ENCODE measurements around the gene CYB5R3. TPM values are rescaled to one million over a fixed set of nuclear protein-coding genes. Genes with fewer than 3 reads are reported as not detected.
"Not testable (repeated sequence)": the region's sequence is repeated elsewhere in the genome, so short reads cannot be mapped to it uniquely, and the experiment has no call there.

Gene CYB5R3
- total RNA-seq, 1 experiment from 2014 or later: 80.4 TPM

DNA sequence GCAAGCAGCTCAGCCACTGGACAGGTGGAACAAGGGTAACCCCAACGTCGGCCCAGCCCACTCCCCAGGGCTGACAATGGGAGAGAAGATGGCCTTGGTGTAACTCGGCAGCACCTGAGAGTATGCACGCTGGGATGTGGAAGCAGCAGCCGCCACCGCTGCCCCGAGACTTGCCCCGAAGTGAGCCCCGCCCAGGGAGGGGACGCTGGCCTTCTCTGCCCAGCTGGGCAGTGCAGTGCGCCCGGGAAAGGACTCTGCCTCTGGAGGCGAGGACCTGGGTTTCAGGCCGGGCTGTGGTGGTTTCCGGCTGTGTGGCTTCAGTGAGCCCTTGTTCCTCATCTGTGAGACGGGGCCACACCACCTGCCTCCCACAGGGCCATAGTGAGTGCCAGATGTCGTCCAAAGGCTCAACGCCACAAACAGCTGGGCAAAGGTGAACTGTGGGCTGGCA is 25.9 kb downstream of the CYB5R3 start:
- DNase-seq (ENCODE audit: low read depth): no peak

DNA sequence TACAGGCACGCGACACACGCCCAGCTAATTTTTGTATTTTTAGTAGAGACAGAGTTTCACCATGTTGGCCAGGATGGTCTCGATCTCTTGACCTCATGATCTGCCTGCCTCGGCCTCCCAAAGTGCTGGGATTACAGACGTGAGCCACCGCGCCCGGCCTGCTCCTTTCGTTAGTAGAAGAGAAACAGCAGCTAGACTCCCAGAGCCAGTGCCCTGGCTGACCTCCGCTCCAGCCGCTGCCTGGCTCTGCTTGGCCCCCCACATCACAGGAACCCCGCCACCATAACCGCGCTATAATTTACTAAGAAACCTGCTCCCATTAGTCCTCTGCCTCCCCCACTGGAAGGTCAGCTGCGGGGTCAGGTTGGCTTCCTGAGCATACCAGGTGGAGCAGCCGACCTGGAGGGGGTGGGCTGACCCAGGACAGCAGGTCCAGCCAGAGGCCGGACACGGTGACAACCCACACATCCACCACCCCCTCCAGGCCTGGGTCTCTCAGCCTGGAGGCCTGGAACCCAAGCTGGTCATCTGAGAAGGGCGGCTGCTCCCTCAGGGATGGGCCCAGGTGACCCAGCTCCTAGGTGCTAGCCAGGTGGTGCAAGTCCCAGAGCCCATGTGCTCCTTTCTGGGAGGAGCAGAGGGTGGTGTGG is 27.0 kb downstream of the CYB5R3 start:
- DNase-seq (ENCODE audit: low read depth): no peak

DNA sequence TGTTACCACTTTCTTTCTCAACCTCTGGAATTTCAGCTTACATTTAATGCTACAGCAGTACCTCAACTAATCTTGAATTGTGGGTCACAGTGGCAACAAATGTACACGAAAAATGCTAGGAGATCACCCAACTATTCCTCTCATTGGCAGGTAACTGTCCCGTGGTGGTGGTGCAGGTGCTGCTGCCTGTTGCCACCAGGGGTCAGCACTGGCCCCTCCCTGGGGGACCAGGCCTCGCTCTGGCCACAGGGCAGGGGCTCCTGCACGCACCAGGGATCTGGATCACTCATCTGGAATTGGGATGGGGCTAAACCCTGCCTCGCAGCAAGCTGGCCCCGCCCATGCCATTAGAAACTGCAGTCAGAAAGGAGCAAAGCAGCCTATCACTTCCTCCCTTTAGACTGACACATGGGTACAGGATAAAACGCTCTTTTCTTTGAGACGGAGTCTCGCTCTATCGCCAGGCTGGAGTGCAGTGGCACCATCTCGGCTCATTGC is 27.6 kb downstream of the CYB5R3 start:
- DNase-seq (ENCODE audit: low read depth): peak; percentile 46

DNA sequence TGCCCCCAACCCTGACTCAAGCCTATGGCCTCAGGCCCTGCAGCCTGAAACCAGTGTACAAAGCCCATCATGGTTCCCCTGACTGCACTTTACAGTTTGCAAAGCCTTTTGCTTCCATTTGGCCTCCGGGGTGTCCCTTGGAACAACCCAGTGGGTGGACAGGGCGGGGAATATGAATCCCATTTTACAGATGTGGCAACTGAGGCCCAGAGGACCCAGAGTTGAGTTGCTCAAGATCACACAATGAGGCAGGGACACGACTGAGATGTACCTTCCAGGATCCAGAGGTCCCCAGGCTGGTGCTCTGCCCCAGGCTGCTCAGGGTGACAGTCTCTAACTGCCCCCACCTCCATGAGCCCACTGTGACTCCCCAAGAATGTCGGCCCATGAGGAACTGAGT is 29.1 kb downstream of the CYB5R3 start:
- no peak for DNase-seq (ENCODE audit: low read depth)

DNA sequence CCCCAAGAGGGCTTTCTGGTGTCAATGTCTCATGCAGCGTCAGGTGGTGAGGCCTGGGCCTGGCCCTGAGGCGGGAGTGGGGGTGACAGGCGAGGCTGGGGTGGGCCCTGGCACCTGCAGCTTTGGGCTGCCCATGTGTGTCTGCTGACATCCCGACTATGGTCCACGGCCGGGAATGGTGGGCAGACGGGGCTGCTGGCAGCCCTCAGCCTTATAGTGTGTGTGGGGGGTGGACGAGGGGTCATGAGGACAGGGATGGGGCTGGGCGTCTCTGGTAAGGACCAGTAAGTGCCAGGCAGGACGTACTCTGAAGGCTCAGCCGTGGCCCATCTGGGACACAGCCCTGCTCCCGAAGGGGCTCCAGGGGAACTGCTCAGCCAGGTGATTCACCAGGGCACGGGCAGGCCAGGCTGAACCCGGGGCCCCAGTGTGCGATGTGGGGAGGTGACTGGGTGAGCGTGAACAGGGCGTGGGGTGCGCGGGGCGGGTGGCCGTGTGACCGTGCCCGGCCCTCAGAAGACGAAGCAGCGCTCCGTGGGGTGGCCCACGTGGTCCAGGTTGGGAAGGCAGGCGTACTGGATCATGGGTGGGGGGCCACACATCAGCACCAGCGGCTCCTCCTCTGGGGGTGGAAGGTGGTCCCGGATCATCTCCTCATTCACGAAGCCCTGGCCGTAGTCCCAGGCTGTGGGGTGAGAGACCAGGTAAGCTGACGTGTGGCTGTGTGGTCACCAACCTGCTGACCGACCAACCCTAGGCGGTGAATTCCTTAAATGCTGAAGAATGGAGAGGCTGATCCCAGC is 29.7 kb downstream of the CYB5R3 start:
- no peak for DNase-seq (ENCODE audit: low read depth)

DNA sequence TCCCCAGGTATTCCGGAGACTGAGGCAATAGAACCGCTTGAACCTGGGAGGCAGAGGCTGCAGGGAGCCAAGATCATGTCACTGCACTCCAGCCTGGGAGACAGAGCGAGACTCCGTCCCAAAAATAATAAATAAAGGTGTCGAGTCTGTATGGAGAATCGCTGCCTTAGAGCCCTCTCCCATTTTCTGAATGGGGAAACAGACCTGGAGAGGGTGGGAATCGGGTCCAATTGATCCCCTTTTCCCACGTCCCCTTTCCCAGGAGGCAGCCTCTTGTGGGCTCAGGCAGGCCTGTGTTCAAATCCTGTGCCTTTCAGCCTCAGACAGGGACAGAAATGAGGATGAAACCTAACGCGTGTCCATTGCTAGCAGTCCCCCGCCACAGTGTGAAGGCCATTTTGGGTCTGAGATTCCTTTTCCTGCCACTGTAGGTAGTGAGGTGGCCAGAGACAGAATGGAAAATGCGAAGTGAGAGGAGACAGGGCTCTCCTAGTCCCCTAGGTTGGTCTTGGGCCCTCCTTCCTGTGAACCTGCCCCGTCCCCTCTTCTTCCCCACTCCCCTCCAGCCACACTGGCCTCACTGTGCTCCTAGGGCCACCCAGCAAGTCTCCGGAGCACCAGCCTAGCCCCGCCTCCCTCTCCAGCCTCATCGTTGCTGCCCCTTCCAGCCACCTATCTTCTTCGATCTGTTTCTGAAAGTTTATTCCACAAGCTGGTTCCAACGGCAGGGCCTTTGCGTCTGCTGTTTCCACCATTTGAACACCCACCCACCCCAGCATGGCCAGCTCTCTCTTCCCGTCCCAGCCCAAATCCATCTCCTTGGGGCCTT is 31.8 kb downstream of the CYB5R3 start:
- no peak for DNase-seq (ENCODE audit: low read depth)

DNA sequence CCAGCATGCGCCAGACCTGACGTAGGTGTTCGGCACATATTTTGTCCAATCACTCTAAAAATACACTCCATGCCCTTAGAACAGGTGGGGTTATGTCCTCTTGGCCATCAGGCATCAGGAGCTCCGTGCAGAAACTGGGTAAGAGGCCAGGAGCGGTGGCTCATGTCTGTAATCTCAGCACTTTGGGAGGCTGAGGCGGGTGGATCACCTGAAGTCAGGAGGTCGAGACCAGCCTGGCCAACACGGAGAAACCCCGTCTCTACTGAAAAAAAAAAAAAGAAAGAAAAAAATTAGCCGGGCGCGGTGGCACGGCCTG is 33.4 kb downstream of the CYB5R3 start:
- DNase-seq (ENCODE audit: low read depth): not testable (repeated sequence)

DNA sequence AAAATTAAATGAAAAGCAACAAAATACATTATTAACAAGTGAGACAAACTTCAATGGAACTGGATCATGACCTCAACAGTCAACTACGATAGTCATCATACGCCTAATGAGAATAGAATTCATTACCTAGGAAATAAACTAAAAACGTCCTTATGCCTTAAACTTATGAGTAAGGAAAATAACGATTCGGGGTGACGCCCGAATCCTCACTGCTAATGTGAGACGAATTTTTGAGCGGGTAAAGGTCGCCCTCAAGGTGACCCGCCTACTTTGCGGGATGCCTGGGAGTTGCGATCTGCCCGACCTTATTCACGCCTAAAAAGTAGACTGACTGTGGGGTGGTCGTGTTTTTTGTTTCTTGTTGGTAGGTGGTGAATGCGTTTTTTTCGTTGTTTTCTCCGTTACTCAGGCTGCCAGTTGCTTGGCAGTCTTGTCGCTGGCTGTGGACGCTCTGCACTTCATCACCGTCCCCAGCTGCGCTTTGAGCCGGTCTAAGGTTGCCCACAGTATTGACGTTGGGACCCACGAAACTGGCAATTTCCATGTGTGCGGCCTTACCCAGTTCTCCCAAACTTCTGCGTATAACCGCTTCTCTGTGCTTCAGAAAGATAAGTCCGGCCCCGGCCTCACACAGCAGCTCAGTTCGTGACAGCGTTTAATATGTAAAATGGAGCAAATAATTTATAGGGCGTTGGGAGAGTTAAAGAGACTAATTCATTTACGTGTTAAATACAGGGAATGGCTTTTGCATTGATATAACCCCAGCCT is 33.9 kb downstream of the CYB5R3 start:
- DNase-seq (ENCODE audit: low read depth): peak; percentile 98

DNA sequence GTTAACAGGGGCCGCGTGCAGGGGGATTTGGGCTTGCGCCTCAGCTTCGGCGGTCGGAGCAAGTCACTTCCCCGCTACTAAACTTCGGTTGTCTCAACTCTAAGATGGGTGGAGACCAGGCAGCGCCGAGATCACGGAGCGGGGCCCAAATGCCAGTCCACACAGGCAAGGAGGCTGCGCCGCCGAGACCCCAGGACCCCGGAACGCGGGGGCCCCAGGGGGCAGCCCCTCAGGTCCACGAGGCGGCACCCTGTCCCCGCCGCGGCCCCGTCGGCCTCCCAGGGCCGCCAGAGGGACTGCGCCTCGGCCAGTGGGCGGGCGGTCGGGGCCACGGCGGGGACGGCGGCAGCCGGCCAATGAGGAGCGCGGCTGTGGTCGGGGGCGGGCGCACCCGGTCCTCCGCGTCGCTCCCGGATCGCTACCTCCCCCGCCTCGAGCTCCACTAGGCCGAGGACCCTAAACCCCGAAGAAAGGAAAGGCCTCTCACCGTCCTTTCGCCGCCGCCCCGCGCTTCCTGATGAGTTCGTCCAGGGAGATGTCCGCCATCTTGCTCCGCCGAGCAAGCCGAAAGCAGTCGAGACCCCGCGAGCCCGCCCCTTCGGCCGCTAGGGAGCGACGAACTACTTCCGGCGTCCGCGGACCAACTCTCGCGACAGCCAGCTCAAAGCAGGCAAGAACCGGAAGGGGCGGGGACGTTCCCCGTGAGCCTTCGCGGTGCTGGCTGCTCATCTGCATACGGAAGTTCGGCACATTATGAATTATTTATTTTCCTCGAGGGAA is 34.7 kb downstream of the CYB5R3 start, which contains the start of gene POLDIP3:
POLDIP3 (minus strand) TSS at position 572 of the 780 bp plus-strand sequence; CDS start at position 546, 26 bp downstream.
- peak; percentile 92 for DNase-seq (ENCODE audit: low read depth)

DNA sequence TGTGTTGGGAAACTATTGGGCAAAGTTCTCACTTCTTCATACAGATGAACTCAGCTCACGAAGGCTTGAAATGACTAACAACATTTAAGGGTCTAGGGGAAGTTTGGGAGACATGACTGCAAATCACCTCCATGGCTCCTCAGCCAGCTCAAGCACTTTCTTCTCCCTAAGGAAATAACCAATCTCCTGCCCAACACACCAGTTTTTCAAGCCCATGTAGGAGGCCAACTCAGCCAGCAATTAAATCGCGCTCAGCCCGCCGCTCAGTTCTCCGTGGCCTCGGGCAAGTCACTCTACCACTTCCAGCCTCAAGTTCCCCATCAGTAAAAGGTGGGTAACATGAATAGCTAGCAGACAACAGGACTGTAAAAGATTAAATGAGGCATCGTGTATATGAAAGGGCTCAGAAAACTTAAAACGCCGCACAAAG is 35.3 kb downstream of the CYB5R3 start:
- DNase-seq (ENCODE audit: low read depth): peak; percentile 38

DNA sequence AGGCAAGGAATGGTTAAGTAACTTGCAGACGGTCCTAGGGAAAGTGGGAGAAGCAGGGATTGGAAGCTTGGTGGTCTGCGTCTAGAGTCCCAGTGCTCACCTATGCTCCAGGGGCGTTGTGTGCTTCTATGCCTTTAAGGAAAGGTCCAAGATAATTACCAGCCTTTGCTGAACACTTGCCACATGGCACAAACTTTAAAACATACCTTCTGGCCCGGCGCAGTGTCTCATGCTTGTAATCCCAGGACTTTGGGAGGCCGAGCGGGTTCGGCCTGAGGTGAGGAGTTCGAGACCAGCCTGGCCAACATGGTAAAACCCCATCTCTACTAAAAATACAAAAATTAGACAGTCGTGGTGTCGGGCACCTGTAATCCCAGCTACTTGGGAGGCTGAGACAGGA is 36.9 kb downstream of the CYB5R3 start:
- DNase-seq (ENCODE audit: low read depth): no peak

DNA sequence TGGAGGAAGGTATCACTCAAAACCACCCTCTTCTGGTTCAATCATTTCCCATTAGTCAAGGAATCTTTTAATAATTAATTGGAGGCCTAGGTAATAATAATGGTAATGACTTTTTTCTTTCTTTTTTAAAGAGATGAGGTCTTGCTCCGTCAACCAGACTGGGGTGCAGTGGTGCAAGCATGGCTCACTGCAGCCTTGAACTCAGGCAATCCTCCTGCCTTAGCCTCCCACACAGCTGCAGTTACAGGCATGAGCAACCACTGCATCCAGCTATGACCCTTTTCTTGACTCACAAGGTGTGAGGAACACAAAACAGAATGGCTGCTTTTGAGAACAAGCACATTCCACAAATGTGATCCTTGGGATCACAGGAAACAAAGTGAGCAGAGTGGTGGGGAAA is 38.1 kb downstream of the CYB5R3 start:
- no peak for DNase-seq (ENCODE audit: low read depth)

DNA sequence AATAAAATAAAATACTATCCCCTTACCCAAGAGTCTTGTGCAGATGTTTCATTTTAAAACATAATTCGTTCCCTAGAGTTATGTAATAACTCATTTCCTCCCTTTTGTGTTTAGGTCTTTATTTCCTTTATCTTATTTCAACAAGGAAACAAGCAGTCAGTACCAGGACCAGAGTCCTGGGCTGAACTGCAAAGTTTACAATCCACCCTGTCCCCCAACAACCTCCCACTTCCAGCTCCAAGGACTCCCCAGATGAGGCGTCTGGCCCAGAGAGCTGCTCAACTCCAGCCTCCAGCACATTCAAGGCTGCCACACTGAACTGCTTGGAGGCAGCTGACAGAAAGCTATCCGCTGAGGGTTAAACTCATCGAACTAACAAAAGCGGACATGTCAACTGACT is 39.0 kb downstream of the CYB5R3 start:
- DNase-seq (ENCODE audit: low read depth): no peak

DNA sequence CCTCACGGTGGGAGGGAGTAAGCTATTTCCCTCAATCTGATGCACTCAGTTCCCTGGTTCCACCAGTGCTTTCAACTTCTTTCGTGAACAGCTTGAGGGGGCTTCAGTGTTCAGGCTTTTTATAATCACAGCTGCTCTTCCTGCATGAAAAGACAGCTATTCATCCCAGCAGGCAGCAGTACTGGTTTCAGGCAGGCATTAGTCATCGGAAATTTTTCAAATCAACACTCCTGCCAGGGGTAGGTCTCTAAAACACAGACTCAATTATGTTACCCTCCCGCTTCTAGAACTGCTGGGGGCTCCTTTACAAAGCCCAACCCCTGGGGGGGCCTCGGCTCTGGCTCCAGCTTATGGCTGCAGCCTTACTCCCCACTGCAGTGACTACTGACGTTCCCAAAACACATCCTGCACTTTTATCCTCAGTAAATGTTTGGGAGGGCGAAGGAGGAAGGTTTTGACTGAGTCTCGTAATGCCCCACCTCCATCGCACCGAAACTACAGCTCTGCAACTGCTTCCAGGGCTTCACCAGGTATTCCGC is 40.3 kb downstream of the CYB5R3 start:
- peak; percentile 49 for DNase-seq (ENCODE audit: low read depth)

DNA sequence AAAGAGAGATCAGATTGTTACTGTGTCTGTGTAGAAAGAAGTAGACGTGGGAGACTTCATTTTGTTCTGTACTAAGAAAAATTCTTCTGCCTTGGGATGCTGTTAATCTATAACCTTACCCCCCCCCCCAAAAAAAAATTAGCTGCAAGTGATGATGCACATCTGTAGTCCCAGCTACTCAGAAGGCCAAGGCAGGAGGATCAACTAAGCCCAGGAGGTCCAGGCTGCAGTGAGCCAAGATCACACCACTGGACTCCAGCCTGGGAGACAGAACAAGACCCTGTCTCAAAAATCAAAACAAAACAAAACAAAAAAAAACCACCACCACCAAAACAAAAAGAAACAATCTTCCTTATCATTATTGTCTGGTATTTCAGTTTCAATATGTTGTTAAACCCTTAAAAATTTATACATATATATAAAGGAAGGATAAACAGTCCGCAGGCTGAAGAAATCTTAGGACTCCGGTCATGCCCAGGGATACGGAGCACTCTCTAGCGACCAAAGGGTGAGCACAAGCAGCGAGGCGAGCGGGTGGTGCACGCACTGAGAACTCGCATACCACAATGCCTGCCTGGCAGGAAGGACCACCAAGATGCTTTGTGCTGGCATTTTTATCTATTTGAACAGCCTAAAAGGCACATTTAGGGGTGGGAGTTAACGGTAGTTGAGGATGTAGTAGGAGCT is 40.9 kb downstream of the CYB5R3 start:
- no peak for DNase-seq (ENCODE audit: low read depth)

DNA sequence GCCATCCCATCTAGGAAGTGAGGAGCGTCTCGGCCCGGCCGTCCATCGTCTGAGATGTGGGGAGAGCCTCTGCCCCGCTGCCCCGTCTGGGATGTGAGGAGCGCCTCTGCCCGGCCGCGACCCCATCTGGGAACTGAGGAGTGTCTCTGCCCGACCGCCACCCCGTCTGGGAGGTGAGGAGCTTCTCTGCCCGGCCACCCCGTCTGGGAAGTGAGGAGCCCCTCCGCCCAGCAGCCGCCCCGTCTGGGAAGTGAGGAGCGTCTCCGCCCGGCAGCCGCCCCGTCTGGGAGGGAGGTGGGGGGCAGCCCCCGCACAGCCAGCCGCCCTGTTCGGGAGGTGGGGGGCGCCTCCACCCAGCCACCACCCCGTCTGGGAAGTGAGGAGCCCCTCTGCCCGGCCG is 41.6 kb downstream of the CYB5R3 start:
- not testable (repeated sequence) for DNase-seq (ENCODE audit: low read depth)

DNA sequence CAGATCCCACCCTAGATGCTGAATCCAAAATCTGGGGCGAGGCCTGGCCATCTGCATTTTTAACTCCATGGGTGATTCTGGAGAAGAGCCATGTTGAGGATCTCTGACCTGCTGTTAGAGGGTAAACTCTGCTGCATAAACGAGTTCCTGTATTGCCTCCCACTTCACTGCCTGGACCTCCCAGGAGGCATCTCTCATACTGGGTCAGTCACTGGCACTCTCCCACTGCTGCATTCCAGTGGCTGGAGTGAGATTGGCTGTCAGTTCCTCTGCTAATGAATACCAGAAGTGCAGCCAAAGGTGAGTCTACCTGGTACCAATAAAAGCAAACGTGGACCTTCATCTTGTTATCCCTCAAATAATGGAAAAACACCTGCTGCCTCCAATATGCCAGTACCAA is 44.8 kb downstream of the CYB5R3 start:
- peak; percentile 17 for DNase-seq (ENCODE audit: low read depth)

DNA sequence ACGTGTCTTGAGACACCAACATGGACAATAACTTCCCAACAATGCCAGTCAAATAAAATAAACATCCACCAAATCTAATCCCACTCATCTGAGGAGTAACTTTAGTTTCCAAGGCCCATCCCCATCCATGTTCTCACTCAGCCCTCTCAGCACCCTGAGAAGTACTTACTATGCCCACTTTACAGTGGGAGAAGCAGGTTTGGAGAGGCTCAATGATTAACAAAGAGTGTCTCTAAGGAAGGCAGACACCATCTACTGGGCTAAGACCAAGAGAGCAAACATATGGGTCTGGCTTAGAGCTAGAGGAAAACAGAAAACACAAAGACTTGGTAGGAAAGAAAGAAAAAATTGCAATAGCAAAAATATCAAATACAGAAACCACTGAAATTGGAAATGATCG is 45.8 kb downstream of the CYB5R3 start:
- no peak for DNase-seq (ENCODE audit: low read depth)

DNA sequence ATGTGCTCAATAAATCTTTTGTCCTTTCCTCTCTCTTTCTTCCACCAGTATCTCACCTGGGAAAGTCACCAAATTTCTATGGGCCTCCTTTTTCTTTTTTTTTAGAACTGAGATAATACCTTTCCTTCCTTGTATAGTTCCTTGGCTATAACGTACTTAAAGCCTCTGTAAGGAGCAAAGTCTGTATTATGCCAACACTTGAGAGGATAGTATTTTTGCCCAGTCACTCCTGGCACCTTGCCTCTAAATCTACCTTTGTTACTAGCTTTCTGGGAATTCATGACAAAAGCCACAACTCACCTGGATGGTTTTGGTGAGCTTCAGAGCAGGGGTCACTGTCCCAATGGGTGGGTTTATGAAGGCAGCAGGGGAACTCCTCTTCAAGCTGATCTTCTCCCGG is 46.7 kb downstream of the CYB5R3 start:
- no peak for DNase-seq (ENCODE audit: low read depth)
